Measurements from ENCODE around the gene JMJD7.

JMJD7 gene

DNA sequence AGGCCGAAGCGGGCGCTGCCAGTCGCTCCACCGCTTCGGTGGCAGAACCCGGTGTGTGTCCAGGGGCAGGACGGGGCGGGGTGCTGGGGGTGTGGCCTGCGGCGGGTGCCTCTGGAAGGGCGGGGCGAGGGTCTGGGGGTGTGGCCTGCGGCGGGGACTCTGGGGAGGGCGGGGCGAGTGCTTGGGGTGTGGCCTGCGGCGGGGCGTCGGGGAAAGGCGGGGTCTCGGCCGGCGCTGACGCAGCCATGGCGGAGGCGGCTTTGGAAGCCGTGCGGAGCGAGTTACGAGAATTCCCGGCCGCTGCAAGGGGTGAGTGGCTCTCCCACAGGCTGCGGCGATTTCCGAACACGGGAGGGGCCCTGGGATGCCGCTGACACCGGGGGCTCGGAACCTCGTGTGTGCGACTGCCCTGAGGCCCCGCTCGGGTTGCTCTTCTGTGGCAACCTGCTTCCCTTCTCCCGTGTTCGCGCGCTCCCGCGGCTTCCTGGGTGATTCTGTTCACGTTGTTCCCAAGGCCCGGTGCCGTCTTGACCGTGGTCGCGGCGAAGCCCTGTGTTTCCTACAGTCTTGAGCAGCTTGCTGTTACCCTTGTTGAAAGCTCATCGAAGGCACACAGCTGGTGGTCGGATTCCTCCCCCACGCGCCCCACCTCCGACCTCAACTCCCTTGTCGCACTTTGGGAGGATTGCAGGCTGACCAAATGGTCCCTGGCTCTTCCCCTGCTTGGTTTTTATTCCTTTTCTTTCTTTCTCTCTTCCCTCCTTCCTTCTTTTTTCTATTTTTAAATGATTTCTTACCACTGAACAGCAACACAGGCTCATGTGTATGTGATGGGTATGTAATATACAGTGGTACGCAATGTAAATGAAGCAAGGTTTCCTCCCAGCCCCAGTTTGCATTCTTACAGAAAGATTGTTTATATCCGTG is at the start of gene JMJD7:
JMJD7 (plus strand) TSS at position 213 of the 927 bp plus-strand sequence; CDS start at position 246, 33 bp downstream.
- peak within 1 kb of the TSS; percentile 80 for H3K27ac ChIP-seq
- DNase-seq (ENCODE audit: low read depth, low spot score): peak; percentile 44

DNA sequence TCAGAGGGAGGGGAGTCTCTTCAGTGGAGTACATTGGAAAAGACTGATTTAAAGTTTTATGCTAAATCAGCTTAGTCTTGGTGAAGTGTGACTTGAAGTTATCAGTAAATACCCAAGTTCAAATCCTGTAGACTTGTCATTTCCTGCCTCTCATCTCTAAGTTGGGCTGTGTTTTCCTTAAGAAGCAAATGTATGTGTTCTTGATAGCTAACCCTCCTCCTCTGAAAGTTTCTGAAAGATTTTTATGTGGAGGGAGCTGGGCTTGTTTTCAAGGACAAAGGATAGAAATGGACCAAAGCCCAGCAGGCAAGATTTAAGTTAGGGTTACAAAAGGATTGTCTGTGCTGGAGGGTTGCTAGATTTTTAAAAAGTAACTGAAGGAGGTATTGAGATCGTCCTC is 49.4 kb upstream of the JMJD7 start:
- peak overlapping the region; percentile 95 for H3K27ac ChIP-seq
- no peak for DNase-seq (ENCODE audit: low read depth, low spot score)

DNA sequence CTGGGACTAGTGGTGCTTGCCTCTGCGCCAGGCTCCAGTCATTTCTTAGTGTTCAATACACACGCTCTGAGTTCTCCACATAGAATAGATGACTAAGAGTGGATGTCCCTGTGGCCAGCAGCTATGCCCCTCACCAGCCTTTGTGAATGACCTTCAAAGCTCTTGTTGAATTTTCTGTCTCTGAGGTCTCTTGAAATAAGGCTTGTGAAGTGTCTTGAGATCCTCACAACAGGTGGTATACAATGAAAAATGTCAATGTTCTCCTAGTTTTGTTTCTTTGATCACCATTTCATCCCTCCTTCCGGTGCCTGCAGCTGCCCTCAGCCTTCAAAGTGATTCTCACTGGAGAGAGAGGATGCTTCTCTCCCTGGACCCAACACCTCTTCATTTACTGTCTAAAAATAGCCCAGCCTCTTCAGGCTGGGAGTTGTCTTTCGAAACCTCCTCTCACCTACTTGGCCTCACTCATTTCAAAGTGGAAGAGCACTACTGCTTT is 48.2 kb upstream of the JMJD7 start:
- no peak for DNase-seq (ENCODE audit: low read depth, low spot score)
- peak overlapping the region; percentile 95 for H3K27ac ChIP-seq

- peak overlapping the region; percentile 95 for H3K27ac ChIP-seq
These were observed 47.6 kb upstream of the JMJD7 start for GRCh38 chr15:41780266-41780665.

GRCh38 chr15:41780727-41781126 is 47.2 kb upstream of the JMJD7 start:
- no peak for DNase-seq (ENCODE audit: low read depth, low spot score)
- H3K27ac ChIP-seq: peak overlapping the region; percentile 95

More at GRCh38 chr15:41780266-41780665, 47.6 kb upstream of the JMJD7 start:
- DNase-seq (ENCODE audit: low read depth, low spot score): no peak

DNA sequence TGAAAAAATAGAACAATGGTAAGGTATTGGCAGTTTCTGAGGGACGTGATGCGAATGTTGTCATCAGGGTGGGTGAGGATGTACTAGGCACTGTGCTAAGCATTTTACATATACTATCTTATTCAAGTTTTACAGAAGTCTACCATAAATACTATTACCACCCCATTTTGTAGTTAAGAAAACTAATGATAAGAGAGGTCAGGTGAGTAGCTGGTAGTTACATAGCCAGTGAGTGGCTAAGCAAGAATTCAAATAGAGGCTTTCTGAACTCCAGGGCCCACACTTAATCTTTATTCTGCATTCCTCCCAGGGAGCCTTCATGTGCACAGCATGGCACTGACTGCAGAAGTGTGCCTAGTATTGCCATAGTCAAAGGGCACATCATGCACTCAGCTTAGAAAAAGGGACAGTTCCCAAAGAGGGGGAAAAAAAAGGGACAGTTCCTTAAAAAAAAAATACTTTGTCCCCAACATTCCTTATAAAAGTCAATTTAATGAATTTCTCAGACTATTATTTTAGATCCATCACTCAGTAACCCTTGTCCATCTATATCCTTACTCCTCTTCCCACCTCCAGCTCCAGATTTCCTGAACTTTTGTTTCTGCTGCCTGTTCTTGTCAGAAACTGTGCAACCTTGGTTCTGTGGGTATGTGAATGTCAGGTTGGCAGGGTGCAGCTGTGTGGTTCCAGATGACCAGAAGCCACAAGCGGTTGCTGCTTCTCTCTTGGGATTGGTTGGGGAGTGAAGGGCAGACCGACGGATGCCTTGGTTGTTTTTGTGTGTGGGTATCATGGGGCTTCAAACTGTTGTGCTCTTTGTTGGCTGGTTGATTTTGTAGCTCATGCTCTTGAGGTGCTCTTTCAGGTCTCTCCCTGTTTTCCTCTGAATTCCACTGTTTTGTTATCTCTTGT is 45.3 kb upstream of the JMJD7 start:
- no peak for DNase-seq (ENCODE audit: low read depth, low spot score)
- no peak overlapping the region for H3K27ac ChIP-seq

GRCh38 chr15:41783296-41783695 is 44.6 kb upstream of the JMJD7 start:
- DNase-seq (ENCODE audit: low read depth, low spot score): no peak
- no peak overlapping the region for H3K27ac ChIP-seq

DNA sequence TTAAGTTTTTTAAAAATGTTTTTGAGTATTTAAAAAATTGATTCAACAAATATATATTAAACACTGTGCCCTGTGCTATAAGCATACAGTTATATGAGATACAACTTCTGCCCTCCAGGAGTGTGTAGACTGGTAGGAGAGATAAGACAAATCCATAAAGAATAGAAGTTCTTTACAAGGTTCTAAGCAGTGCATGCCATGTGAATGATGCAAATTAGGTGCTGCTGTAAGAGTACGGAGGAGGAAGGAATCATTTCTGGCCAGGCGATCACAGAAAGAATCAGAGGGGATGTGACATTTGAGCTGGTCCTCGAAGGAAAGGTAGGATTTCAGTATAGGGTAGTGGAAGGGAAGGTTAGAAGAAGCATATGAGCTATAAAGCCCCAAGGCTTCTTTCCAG is 39.6 kb upstream of the JMJD7 start:
- peak overlapping the region; percentile 80 for H3K27ac ChIP-seq
- DNase-seq (ENCODE audit: low read depth, low spot score): no peak

DNA sequence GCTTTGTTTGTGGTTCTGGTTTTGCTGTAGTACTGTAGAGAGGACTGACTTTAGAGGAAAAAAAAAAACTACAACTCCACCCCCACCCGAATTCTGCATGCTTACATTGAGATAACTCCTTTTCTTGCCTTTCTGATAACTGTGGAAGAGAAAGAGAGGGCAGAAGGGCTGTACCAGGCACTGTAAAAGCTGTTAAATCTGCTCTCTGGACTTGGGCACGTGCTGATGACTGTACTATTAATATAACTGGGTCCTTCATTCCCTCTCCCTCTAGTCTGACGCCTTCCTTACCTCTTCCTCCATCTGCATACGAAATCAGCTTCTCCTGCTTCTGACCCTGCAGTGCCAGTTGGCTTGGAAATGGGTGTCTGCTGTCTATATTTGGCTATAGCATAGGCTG is 38.7 kb upstream of the JMJD7 start:
- no peak for DNase-seq (ENCODE audit: low read depth, low spot score)
- H3K27ac ChIP-seq: peak overlapping the region; percentile 80

DNA sequence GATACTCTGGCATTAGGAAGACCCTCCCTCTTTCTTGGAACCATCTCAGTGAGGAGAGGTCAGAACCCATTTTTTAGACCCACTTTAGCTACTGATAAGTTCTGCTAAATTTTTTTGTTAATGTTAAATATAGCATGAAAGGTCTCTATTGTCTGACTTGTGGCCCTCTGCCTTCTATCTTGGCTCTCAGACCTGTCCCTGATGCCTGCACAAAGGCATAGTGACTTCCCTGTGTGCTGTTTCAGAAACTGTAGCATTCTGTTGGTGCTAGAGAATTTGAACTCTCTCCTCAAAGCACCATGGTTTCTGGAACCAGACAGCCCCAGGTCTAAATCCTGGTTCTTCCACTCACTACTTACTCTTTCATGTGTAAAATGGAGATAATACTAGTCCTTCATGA is 38.2 kb upstream of the JMJD7 start:
- no peak for DNase-seq (ENCODE audit: low read depth, low spot score)
- peak overlapping the region; percentile 80 for H3K27ac ChIP-seq

GRCh38 chr15:41790169-41790568 is 37.7 kb upstream of the JMJD7 start:
- H3K27ac ChIP-seq: peak overlapping the region; percentile 80
- no peak for DNase-seq (ENCODE audit: low read depth, low spot score)

- no peak for DNase-seq (ENCODE audit: low read depth, low spot score)
- H3K27ac ChIP-seq: peak overlapping the region; percentile 80
These were observed 36.9 kb upstream of the JMJD7 start for GRCh38 chr15:41790756-41791546.

DNA sequence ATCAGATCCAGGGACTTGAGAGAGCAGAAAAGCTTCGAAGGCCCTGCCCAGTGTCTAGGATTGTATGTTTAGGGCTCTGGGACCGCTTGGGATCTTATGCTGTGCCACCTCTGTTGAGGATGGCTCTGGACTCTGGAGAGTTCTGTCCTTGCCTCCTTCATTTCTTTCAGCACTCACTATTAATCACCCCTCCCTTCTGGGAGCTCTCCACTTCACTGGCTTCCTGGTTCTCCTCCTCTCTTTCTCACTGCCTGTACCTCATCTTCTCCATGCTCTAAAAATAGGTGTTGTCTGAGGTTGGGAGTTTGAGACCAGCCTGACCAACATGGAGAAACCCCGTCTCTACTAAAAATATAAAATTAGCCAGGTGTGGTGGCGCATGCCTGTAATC is 36.4 kb upstream of the JMJD7 start:
- DNase-seq (ENCODE audit: low read depth, low spot score): no peak
- peak overlapping the region; percentile 80 for H3K27ac ChIP-seq

DNA sequence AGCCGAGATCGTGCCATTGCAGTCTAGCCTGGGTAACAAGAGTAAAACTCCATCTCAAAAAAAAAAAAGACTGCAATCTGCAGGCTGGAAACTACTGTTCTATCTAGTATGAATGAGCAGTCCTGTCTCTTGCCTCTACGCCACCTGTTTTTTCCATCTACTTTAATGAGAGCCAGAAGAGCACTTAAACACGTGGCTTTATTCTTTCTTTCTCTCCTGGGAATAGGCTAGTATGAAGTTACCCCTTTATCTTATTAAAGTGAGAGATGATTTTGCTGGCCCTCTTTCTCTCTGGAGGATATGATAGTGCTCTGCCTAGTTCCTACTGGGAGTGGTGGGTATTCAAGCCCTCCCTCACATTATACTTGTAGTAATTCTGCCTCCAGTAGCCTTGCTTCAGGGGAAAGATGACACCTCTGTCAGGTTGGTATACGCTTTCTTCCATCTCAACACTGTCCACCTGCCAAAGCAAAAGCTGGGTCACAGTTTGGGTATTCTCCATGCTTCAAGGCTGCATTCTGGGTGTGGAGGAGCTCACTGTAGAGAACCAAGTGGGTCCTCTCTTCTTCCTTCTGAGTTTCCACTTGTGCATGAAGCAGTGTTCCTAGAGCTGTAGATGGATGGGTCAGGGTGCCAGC is 35.8 kb upstream of the JMJD7 start:
- H3K27ac ChIP-seq: peak overlapping the region; percentile 80
- no peak for DNase-seq (ENCODE audit: low read depth, low spot score)

GRCh38 chr15:41794081-41794480 is 33.8 kb upstream of the JMJD7 start:
- H3K27ac ChIP-seq: peak overlapping the region; percentile 80
- no peak for DNase-seq (ENCODE audit: low read depth, low spot score)

- peak overlapping the region; percentile 80 for H3K27ac ChIP-seq
- no peak for DNase-seq (ENCODE audit: low read depth, low spot score)
These were observed 31.7 kb upstream of the JMJD7 start for GRCh38 chr15:41795996-41796856.

DNA sequence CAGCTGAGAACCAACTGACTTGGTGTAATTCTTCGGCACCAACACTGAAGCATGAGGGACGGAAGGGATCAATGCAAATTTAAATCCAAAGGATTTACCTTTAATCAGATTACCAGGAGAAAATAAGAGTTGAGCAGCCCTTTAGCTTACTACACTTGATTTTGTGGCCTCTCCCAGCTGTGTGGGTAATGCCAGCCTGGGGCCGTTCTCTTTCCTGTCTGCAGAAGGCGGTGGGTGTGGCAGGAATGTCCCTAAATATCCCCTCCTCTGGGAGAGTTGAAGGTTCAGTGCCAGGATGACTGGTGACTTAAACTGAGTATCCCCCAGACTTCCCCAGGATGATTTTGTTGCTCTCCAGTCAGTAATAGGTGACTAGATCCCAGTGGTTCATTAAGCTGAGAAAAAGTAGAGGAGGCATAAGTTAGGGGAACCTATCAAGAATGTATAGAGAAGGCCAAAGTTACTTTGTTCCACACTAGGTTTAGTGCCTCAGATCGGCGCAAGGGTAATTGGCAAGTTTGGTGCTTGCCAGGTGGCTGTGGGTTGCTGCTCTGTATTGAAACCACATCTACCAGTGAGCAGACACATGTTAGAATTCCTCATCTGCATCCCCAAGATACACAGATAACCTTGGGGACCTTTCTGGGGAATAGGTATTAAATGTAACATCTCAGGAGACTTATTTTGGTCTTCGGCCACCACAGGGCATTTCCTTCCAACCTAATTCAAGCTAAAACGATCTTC is 30.5 kb upstream of the JMJD7 start:
- no peak for DNase-seq (ENCODE audit: low read depth, low spot score)
- peak overlapping the region; percentile 80 for H3K27ac ChIP-seq
